Measurements from ENCODE around the gene IL16. TPM values are rescaled to one million over a fixed set of nuclear protein-coding genes. Genes with fewer than 3 reads are reported as not detected.

IL16 gene
- total RNA-seq, 6 experiments from 2014 or later = 2.0 to 6.8 (median 3.2) TPM

GRCh38 chr15:81222007-81222406 is 25.3 kb downstream of the IL16 start:
- no peaks in the 10 kb centered on the region for H3K4me1 ChIP-seq
- H3K27me3 ChIP-seq = no peaks in the 10 kb centered on the region
- DNase-seq = no peak
- no peaks in the 10 kb centered on the region for H3K36me3 ChIP-seq
- ATAC-seq = no peak
- H3K27ac ChIP-seq = no peak overlapping the region
- intact Hi-C loops (cut with DNase I) = no loop called here
- no peaks in the 10 kb centered on the region for H3K9me3 ChIP-seq
- no peak overlapping the region for H3K4me3 ChIP-seq
- TF ChIP-seq CTCF (IDR thresholded peaks at IDR 0.05) (no peak), POLR2A (IDR thresholded peaks at IDR 0.05) (no peak)
- WGBS (ENCODE audit: insufficient coverage, low coverage, low lambda C conversion rate, missing lambda C conversion rate) = 74% methylated on average over 3 of the region's 3 CpGs

- intact Hi-C loops (cut with DNase I) = no loop called here
- ATAC-seq = no peak
- H3K27me3 ChIP-seq = no peaks in the 10 kb centered on the region
Observed at GRCh38 chr15:81223346-81223971, 26.8 kb downstream of the IL16 start.

GRCh38 chr15:81224232-81224631 is 27.6 kb downstream of the IL16 start:
- DNase-seq (no peak), ATAC-seq (no peak)
- Histone ChIP-seq H3K27ac (no peak overlapping the region), H3K4me3 (no peak overlapping the region), H3K27me3 (no peaks in the 10 kb centered on the region), H3K4me1 (no peaks in the 10 kb centered on the region), H3K9me3 (no peaks in the 10 kb centered on the region), H3K36me3 (no peaks in the 10 kb centered on the region)
- WGBS (ENCODE audit: insufficient coverage, low coverage, low lambda C conversion rate, missing lambda C conversion rate) = no CpG with 5 or more reads among the region's 1 CpG
- intact Hi-C loops (cut with DNase I) = no loop called here
- TF ChIP-seq CTCF (IDR thresholded peaks at IDR 0.05) (no peak), POLR2A (IDR thresholded peaks at IDR 0.05) (no peak)

More at GRCh38 chr15:81223346-81223971, 26.8 kb downstream of the IL16 start:
- H3K4me3 ChIP-seq = no peak overlapping the region
- no peak for DNase-seq
- TF ChIP-seq CTCF (IDR thresholded peaks at IDR 0.05) (no peak), POLR2A (IDR thresholded peaks at IDR 0.05) (no peak)
- no peaks in the 10 kb centered on the region for H3K9me3 ChIP-seq
- H3K36me3 ChIP-seq = no peaks in the 10 kb centered on the region
- 53% methylated on average over 2 of the region's 2 CpGs for WGBS (ENCODE audit: insufficient coverage, low coverage, low lambda C conversion rate, missing lambda C conversion rate)
- H3K4me1 ChIP-seq = no peaks in the 10 kb centered on the region
- H3K27ac ChIP-seq = no peak overlapping the region

GRCh38 chr15:81225161-81225671 is 28.5 kb downstream of the IL16 start:
- Histone ChIP-seq H3K9me3 (no peaks in the 10 kb centered on the region), H3K4me1 (no peaks in the 10 kb centered on the region), H3K36me3 (no peaks in the 10 kb centered on the region), H3K4me3 (no peak overlapping the region), H3K27me3 (no peaks in the 10 kb centered on the region), H3K27ac (no peak overlapping the region)
- peak in 2 of 3 donors; percentile 34 to 59 for DNase-seq
- TF ChIP-seq POLR2A (IDR thresholded peaks at IDR 0.05) = no peak
- TF ChIP-seq CTCF (IDR thresholded peaks at IDR 0.05) = no peak
- 90% methylated on average over 2 of the region's 10 CpGs for WGBS (ENCODE audit: insufficient coverage, low coverage, low lambda C conversion rate, missing lambda C conversion rate)
- ATAC-seq = peak; percentile 42 to 77 (median 59)
- intact Hi-C loops (cut with DNase I) = no loop called here
